Activated naive CD4-positive, alpha-beta T cell treated with anti-CD3 and anti-CD28 coated beads, Interleukin-2, amount 50 U/mL, for 72 hours (primary cell): ENCODE results near the gene GLYR1. TPM values are rescaled to one million over a fixed set of nuclear protein-coding genes. Genes with fewer than 3 reads are reported as not detected.
"Not testable (repeated sequence)": the region's sequence is repeated elsewhere in the genome, so short reads cannot be mapped to it uniquely, and the experiment has no call there.

Source experiments
- ATAC-seq, 2 donors: fragments of 150-1000 bp; cut with Tn5 transposase; 2 replicates each; pipeline ENCODE4 v1.10.0; 2021; ENCODE audit warnings: mild to moderate bottlenecking in 2 of 2, moderate library complexity in 2 of 2
- DNase-seq, 2 donors: peaks; one replicate each; pipeline ENCODE4 v3.0.0; 2021 to 2022; ENCODE audit warnings: low spot score in 2 of 2
- H3K27ac Mint-ChIP-seq, 2 donors: one replicate each; pipeline ENCODE4 v1.8.0; 2022; ENCODE audit warnings: mild to moderate bottlenecking in 2 of 2, mixed read lengths in 2 of 2
- H3K36me3 Mint-ChIP-seq, 2 donors: one replicate each; pipeline ENCODE4 v1.8.0; 2022; ENCODE audit warnings: mixed read lengths in 2 of 2
- H3K9me3 Mint-ChIP-seq, 2 donors: one replicate each; pipeline ENCODE4 v1.8.0; 2022; ENCODE audit warnings: mixed read lengths in 2 of 2
- total RNA-seq, 2 donors: library from RNA; stranded (reverse); gene quantifications; one replicate each; pipeline ENCODE4 v1.2.3, GENCODE V29; 2022

Gene GLYR1
- 10 to 100 TPM; 70.3 to 80.9 TPM for total RNA-seq

GRCh38 chr16:4846901-4847773, at the start of gene GLYR1, which contains the start of gene UBN1:
TSS of gene GLYR1 (minus strand) at chr16:4847288. CDS start at chr16:4847265, 23 bp downstream.
TSS of gene UBN1 (plus strand) at chr16:4847481. CDS start at chr16:4852918, 5,437 bp downstream.
- H3K27ac Mint-ChIP-seq = peak within 1 kb of the TSS; percentile 94 to 96
- DNase-seq (peak; percentile 100), ATAC-seq (peak; percentile 93 to 96)
- peaks cover 12 to 14% of the 10 kb centered on the region in 2 donors for H3K36me3 Mint-ChIP-seq
- H3K9me3 Mint-ChIP-seq = no peaks in the 10 kb centered on the region

GRCh38 chr16:4896761-4897160, 49.7 kb upstream of the GLYR1 start:
- DNase-seq, H3K27ac Mint-ChIP-seq, H3K9me3 Mint-ChIP-seq, ATAC-seq, H3K36me3 Mint-ChIP-seq: not testable (repeated sequence)

- Mint-ChIP-seq H3K27ac (no peak overlapping the region), H3K36me3 (no peaks in the 10 kb centered on the region), H3K9me3 (no peaks in the 10 kb centered on the region)
- ATAC-seq = peak in 1 of 2 donors; percentile 8
- no peak for DNase-seq
Observed at GRCh38 chr16:4895366-4895765, 48.3 kb upstream of the GLYR1 start.

- Mint-ChIP-seq H3K36me3 (no peaks in the 10 kb centered on the region), H3K27ac (peak overlapping the region in 1 of 2 donors; percentile 22), H3K9me3 (no peaks in the 10 kb centered on the region)
- DNase-seq (no peak), ATAC-seq (peak in 1 of 2 donors; percentile 42)
Observed at GRCh38 chr16:4894276-4895150, 47.4 kb upstream of the GLYR1 start.

GRCh38 chr16:4893103-4893862, 46.2 kb upstream of the GLYR1 start:
- DNase-seq (no peak), ATAC-seq (no peak)
- no peaks in the 10 kb centered on the region for H3K9me3 Mint-ChIP-seq
- H3K36me3 Mint-ChIP-seq = no peaks in the 10 kb centered on the region
- H3K27ac Mint-ChIP-seq = no peak overlapping the region

GRCh38 chr16:4892361-4893102, 45.4 kb upstream of the GLYR1 start:
- ATAC-seq (no peak), DNase-seq (no peak)
- Mint-ChIP-seq H3K27ac (no peak overlapping the region), H3K9me3 (no peaks in the 10 kb centered on the region), H3K36me3 (no peaks in the 10 kb centered on the region)

GRCh38 chr16:4891886-4892216, 44.8 kb upstream of the GLYR1 start:
- Mint-ChIP-seq H3K27ac (no peak overlapping the region), H3K9me3 (no peaks in the 10 kb centered on the region), H3K36me3 (no peaks in the 10 kb centered on the region)
- DNase-seq = no peak
- no peak for ATAC-seq

GRCh38 chr16:4891097-4891885, 44.2 kb upstream of the GLYR1 start:
- Mint-ChIP-seq H3K27ac (no peak overlapping the region), H3K9me3 (no peaks in the 10 kb centered on the region), H3K36me3 (no peaks in the 10 kb centered on the region)
- no peak for ATAC-seq
- no peak for DNase-seq

- H3K36me3 Mint-ChIP-seq = no peaks in the 10 kb centered on the region
- DNase-seq (no peak), ATAC-seq (no peak)
- no peaks in the 10 kb centered on the region for H3K9me3 Mint-ChIP-seq
- H3K27ac Mint-ChIP-seq = no peak overlapping the region
Observed at GRCh38 chr16:4890686-4891085, 43.6 kb upstream of the GLYR1 start.

GRCh38 chr16:4890026-4890425, 42.9 kb upstream of the GLYR1 start:
- no peak for DNase-seq
- ATAC-seq = no peak
- H3K27ac Mint-ChIP-seq = no peak overlapping the region
- no peaks in the 10 kb centered on the region for H3K36me3 Mint-ChIP-seq
- no peaks in the 10 kb centered on the region for H3K9me3 Mint-ChIP-seq

GRCh38 chr16:4888428-4889135, 41.5 kb upstream of the GLYR1 start:
- ATAC-seq (no peak), DNase-seq (no peak)
- Mint-ChIP-seq H3K27ac (peak overlapping the region; percentile 35 to 92), H3K36me3 (peaks cover 0 to 10% of the 10 kb centered on the region in 2 donors), H3K9me3 (no peaks in the 10 kb centered on the region)

GRCh38 chr16:4886151-4886550, 39.1 kb upstream of the GLYR1 start:
- Mint-ChIP-seq H3K36me3 (peaks cover 4 to 10% of the 10 kb centered on the region in 2 donors), H3K27ac (peak overlapping the region; percentile 4 to 81), H3K9me3 (no peaks in the 10 kb centered on the region)
- ATAC-seq (no peak), DNase-seq (no peak)

GRCh38 chr16:4884972-4885874, 38.1 kb upstream of the GLYR1 start:
- Mint-ChIP-seq H3K9me3 (no peaks in the 10 kb centered on the region), H3K36me3 (peaks cover 4 to 10% of the 10 kb centered on the region in 2 donors), H3K27ac (peak overlapping the region in 1 of 2 donors; percentile 65)
- DNase-seq (no peak), ATAC-seq (no peak)

GRCh38 chr16:4884209-4884608, 37.1 kb upstream of the GLYR1 start:
- Mint-ChIP-seq H3K36me3 (peaks cover 4 to 10% of the 10 kb centered on the region in 2 donors), H3K9me3 (no peaks in the 10 kb centered on the region), H3K27ac (peak overlapping the region in 1 of 2 donors; percentile 22)
- ATAC-seq (no peak), DNase-seq (no peak)
